Frontal cortex (tissue), 4 donors: ENCODE measurements around the gene NBPF6. TPM values are rescaled to one million over a fixed set of nuclear protein-coding genes. Genes with fewer than 3 reads are reported as not detected.
"Not testable (repeated sequence)": the region's sequence is repeated elsewhere in the genome, so short reads cannot be mapped to it uniquely, and the experiment has no call there.

Experiments used
- DNase-seq, 2 donors: peaks; one replicate each; pipeline ENCODE4 v3.0.0; 2012; ENCODE audit warnings: low spot score in 2 of 2
- FAIRE-seq: peaks from 2 replicates; lab custom pipeline; 2012; peaks lifted over from hg19 to GRCh38; lab: Jason Lieb, UNC
- total RNA-seq: library from RNA; depleted of rRNA; stranded (reverse); fragments of >200 nt; gene quantifications from one replicate; pipeline ENCODE4 v1.2.3, GENCODE V29; 2014
- donor health status: control.
- donor health status: control.
- donor health status: control.

The NBPF6 gene
- total RNA-seq, 1 donor from 2014 or later = not detected

- not testable (repeated sequence) for DNase-seq, FAIRE-seq
Measured at GRCh38 chr1:108486707-108487106, 36.6 kb downstream of the NBPF6 start.

- not testable (repeated sequence) for FAIRE-seq, DNase-seq
Measured at GRCh38 chr1:108495008-108495407, 44.9 kb downstream of the NBPF6 start.

DNA sequence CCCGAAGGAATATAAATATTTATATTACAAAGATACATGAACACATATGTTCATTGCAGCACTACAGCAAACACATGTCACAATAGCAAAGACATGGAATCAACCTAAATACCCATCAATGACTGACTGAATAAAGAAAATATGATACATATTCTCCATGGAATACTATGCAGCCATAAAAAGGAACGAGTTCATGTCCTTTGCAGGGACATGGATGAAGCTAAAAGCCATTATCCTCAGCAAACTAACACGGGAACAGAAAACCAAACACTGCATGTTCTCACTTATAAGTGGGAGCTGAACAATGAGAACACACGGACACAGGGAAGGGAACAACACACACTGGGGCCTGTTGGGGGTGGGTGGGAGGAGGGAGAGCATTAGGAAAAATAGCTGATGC, 46.7 kb downstream of the NBPF6 start:
- FAIRE-seq, DNase-seq: not testable (repeated sequence)

DNA sequence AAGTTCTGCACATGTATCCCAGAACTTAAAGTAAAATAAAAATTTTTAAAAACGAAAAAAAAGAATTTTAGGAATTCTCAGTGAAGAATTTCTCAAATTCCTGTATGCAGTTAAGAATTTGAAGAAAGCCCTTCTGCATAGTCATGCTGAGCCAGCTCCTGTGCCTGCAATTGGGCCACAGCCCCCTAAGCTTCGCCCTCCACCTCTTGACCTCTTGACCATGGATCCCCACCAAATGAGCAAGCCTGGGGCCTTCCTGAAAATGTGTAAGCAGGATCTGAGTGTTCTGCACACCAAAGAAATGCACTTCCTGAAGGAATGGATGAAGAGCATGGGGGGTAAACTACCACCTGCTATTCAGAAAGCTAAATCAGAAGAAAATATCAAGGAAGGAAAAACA, 52.0 kb downstream of the NBPF6 start:
- no peak for DNase-seq
- FAIRE-seq = no peak

DNA sequence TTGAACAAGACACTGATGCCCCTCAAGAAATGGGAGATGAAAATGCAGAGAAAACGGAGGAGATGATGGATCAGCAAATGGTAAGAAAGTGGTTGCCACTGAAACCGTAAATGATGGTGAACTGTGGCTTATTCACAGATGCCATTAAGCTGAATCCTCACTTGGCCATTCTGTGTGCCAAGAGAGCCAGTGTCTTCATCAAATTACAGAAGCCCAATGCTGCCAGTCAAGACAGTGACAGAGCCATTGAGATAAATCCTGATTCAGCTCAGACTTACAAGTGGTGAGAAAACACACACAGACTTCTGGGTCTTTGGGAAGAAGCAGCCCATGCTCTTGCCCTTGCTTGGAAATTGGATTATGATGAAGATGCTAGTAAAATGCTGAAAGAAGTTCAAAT, 52.5 kb downstream of the NBPF6 start:
- FAIRE-seq (no peak), DNase-seq (no peak)

DNA sequence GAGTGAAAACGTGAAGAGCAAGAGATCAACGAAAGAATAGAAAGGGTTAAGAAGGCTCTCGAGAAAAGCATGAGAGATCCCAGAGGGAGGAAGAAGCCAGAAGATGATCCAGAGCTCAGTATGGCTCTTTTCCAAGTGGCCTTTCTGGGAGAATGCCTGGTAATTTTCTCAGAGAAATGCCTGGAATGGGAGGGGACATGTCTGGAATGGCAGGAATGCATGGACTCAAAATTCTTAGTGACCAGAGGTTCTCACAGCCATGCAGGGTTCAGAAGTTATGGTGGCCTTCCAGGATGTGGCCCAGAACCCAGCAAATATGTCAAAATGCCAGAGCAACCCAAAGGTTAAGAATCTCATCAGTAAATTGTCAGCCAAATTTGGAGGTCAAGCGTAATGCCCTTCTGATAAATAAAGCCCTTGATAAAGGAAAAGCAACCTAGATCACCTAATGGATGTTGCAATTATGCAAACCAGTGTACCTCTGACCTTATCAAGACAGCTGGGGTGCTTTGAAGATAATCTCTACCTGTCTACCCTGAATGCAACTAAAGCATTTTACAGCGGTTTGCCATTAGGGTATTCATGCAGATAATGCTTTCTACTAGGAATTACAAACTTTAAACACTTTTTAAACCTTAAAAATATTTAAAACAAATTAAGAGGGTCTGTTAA, 53.1 kb downstream of the NBPF6 start:
- FAIRE-seq (no peak), DNase-seq (no peak)

GRCh38 chr1:108504447-108504846, 54.3 kb downstream of the NBPF6 start:
- FAIRE-seq (no peak), DNase-seq (no peak)

DNA sequence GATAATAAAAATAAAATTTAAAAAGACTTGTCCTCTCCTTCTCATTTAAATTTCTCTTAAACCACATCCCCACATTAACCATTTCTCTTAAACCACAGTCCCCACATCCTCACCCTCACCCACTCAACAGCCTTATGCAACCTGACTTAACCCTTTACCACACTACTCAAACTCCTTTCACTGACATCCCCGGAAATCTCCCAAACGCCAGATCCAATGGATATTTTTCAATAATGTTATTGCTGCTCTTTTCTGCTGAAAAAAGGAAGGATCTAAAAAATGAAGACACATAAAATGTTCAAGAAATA, 55.6 kb downstream of the NBPF6 start:
- no peak for FAIRE-seq
- no peak for DNase-seq

DNA sequence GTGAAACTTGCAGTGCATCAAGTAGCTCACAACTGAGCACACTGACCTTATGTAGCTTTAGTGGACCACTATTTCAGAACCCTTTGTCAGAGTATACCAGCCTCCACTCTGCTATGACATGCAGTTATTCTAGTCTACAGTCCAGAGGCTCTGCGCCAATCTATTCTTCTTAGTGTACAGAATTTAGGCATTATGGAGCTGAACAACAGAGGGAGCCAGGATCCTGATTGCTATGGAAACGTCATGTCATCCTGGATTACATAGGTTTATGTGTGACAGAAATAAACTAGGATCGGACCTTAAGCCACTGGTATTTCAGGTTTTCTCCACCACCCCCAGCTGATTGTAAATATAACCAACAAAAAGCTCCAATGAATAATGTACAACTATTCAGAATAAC, 61.6 kb downstream of the NBPF6 start:
- no peak for DNase-seq
- no peak for FAIRE-seq

GRCh38 chr1:108512239-108513043, 62.3 kb downstream of the NBPF6 start:
- FAIRE-seq = peak; percentile 95
- peak in 1 of 2 donors; percentile 18 for DNase-seq

GRCh38 chr1:108513044-108513415, 62.9 kb downstream of the NBPF6 start:
- FAIRE-seq = no peak

DNA sequence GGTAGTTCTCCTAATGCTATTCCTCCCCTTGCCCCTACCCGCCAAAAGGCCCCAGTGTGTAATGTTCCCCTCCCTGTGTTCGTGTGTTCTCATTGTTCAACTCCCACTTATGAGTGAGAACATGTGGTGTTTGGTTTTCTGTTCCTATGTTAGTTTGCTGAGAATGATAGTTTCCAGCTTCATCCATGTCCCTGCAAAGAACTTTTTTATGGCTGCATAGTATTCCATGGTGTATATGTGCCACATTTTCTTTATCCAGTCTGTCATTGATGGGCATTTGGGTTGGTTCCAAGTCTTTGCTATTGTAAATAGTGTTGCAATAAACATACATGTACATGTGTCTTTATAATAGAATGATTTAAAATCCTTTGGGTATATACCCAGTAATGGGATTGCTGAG, 63.8 kb downstream of the NBPF6 start:
- not testable (repeated sequence) for FAIRE-seq, DNase-seq

More at GRCh38 chr1:108513044-108513415, 62.9 kb downstream of the NBPF6 start:
- DNase-seq = no peak

- FAIRE-seq = not testable (repeated sequence)
Measured at GRCh38 chr1:108517301-108517897, 67.3 kb downstream of the NBPF6 start.

More at GRCh38 chr1:108517301-108517897, 67.3 kb downstream of the NBPF6 start:
- not testable (repeated sequence) for DNase-seq

Other genes with a start within 250 kb of the NBPF6 start
- gene SLC25A24, start 250.0 kb upstream of the NBPF6 start, total RNA-seq = 37.5 TPM
- gene NBPF4, start 206.3 kb upstream of the NBPF6 start, total RNA-seq = not detected
- gene EEIG2, start 109.8 kb downstream of the NBPF6 start, total RNA-seq = 56.7 TPM
- gene HENMT1, start 210.8 kb downstream of the NBPF6 start, total RNA-seq = 35.5 TPM
- gene PRPF38B, start 242.0 kb downstream of the NBPF6 start, total RNA-seq = 20.8 TPM